GM04504 (cell line): ENCODE data around the gene NUP107.

Source experiments
- DNase-seq: peaks from one replicate; pipeline ENCODE4 v3.0.0-alpha.2; 2012; ENCODE audit warnings: low read depth

Gene NUP107

GRCh38 chr12:68739891-68740290 lies 53.1 kb downstream of the NUP107 start:
- DNase-seq: no peak

- no peak for DNase-seq
Observed at GRCh38 chr12:68743356-68743755, 56.6 kb downstream of the NUP107 start.

GRCh38 chr12:68745376-68745903 lies 58.7 kb downstream of the NUP107 start:
- DNase-seq: no peak

- DNase-seq: peak; percentile 63
Observed at GRCh38 chr12:68745904-68746571, 59.3 kb downstream of the NUP107 start, which contains the start of gene SLC35E3. Gene SLC35E3 (plus strand): TSS chr12:68746176. CDS start chr12:68746378, 202 bp downstream.

- DNase-seq: peak; percentile 48
Observed at GRCh38 chr12:68746572-68747180, 59.9 kb downstream of the NUP107 start.

- no peak for DNase-seq
Observed at GRCh38 chr12:68749443-68749842, 62.7 kb downstream of the NUP107 start.

- DNase-seq: no peak
Observed at GRCh38 chr12:68749861-68750260, 63.1 kb downstream of the NUP107 start.

- DNase-seq: no peak
Observed at GRCh38 chr12:68750506-68750905, 63.7 kb downstream of the NUP107 start.

GRCh38 chr12:68755536-68756243 lies 68.9 kb downstream of the NUP107 start:
- no peak for DNase-seq

GRCh38 chr12:68759852-68760251 lies 73.1 kb downstream of the NUP107 start:
- DNase-seq: no peak

GRCh38 chr12:68760806-68761441 lies 74.1 kb downstream of the NUP107 start:
- no peak for DNase-seq

GRCh38 chr12:68761442-68761812 lies 74.6 kb downstream of the NUP107 start:
- DNase-seq: no peak

- no peak for DNase-seq
Observed at GRCh38 chr12:68761901-68762630, 75.3 kb downstream of the NUP107 start.

GRCh38 chr12:68762691-68763090 lies 75.9 kb downstream of the NUP107 start:
- no peak for DNase-seq

GRCh38 chr12:68765696-68766095 lies 78.9 kb downstream of the NUP107 start:
- DNase-seq: no peak

GRCh38 chr12:68766646-68767045 lies 79.9 kb downstream of the NUP107 start:
- DNase-seq: no peak

GRCh38 chr12:68767191-68767590 lies 80.4 kb downstream of the NUP107 start:
- DNase-seq: no peak

GRCh38 chr12:68768431-68768939 lies 81.7 kb downstream of the NUP107 start:
- no peak for DNase-seq

GRCh38 chr12:68769941-68770340 lies 83.2 kb downstream of the NUP107 start:
- DNase-seq: no peak

- no peak for DNase-seq
Observed at GRCh38 chr12:68771223-68771925, 84.6 kb downstream of the NUP107 start.

GRCh38 chr12:68772714-68773113 lies 85.9 kb downstream of the NUP107 start:
- no peak for DNase-seq
